Left forelimb (tissue), 1 donor: ENCODE measurements around the gene PCYOX1L.

Experiments used
- DNase-seq: peaks from one replicate; pipeline ENCODE4 v3.0.0-alpha.2; 2018; ENCODE audit warnings: low spot score

PCYOX1L gene, protein sequence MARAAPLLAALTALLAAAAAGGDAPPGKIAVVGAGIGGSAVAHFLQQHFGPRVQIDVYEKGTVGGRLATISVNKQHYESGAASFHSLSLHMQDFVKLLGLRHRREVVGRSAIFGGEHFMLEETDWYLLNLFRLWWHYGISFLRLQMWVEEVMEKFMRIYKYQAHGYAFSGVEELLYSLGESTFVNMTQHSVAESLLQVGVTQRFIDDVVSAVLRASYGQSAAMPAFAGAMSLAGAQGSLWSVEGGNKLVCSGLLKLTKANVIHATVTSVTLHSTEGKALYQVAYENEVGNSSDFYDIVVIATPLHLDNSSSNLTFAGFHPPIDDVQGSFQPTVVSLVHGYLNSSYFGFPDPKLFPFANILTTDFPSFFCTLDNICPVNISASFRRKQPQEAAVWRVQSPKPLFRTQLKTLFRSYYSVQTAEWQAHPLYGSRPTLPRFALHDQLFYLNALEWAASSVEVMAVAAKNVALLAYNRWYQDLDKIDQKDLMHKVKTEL

GRCh38 chr5:149357370-149358293 is at the start of gene PCYOX1L:
Gene PCYOX1L, plus strand, starts transcription at chr5:149358046. Its CDS starts 23 bp downstream, at chr5:149358069.
- DNase-seq, result peak; percentile 96

DNA sequence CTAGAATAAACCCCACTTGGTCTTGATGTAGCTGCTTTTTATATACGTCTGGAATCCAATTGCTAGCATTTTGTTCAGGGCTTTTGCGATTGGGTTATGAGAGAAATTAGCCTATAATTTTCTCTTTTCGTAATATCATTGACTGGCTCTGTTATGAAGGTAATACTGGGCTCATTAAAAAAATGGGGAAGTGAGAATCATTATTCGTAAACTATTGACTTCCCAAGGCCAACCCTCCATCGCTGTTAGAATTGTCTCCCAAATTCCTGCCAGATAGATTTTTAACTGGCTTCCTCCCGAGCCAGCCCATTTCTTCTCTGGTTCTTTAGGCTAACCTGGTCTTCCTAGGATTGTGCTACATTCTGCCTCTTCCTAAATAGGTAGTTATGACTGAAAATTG is 48.5 kb upstream of the PCYOX1L start:
- DNase-seq, result no peak

DNA sequence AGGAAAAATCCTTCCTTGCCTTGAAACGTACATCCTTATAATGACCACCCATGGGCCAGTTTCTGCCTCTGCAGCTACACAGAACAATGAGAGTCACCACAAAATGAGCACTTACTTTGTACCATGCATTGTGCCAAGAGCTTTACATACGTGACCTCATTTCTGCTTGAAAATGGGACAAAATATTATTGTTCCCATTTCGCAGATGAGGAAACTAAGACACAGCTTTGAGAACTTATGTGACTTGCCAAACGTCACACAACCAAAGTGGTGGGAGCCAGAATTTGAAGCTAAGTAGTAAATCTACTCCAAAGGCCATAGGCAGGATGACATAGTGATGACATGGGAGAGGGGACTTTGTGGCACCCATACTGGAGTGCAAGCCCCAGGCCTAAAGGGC is 47.4 kb upstream of the PCYOX1L start:
- no peak for DNase-seq

- DNase-seq, result no peak
Observed at GRCh38 chr5:149310947-149311658, 46.7 kb upstream of the PCYOX1L start.

GRCh38 chr5:149313151-149313841 is 44.5 kb upstream of the PCYOX1L start:
- DNase-seq, result no peak

- no peak for DNase-seq
Observed at GRCh38 chr5:149314571-149315111, 43.2 kb upstream of the PCYOX1L start.

DNA sequence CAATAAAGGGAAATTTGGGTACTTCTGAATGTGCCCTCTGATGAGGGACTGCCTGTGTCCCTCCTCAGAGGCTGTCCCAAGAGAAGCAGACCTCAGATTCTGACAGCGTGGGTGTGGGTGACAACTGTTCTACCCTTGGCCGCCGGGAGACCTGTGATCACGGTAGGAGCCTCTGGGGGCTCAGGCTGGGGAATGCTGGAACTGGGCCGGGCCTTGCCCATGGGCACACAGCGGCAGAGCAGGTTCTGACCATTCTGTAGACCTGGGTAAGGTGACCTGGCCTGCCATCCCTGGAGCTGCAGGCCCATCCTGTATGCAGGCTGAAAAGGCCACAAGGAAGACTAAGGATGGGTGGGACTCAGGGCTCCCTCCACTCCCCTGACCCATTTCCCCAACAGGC is 42.1 kb upstream of the PCYOX1L start:
- no peak for DNase-seq

GRCh38 chr5:149317281-149318048 is 40.4 kb upstream of the PCYOX1L start:
- no peak for DNase-seq

- DNase-seq, result no peak
Observed at GRCh38 chr5:149319174-149319573, 38.7 kb upstream of the PCYOX1L start.

DNA sequence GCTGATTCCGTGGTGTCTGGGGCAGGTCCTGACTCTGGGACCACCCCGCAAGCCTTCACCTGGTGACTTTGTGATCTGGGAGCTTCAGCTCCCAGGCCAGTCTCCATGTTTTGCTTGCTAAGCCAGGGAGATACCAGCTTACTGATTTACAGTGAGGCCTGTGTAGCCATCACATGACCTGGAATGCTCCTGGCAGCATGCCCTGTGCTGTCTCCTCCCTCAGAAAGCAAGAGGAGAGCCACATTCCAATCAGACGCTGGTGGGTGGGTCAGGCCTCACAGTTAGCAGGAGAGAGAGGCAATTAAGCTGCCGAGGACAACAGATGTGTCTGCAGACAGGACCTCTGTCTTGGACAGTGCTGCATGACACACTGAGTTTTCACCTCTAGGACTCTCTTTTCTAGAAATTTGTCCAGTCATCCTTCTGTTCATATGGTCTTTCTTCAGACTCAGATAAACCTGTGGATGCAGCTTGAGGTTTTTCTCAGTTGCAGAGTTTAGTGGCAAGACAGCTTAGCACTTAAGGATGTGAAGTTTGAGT is 37.0 kb upstream of the PCYOX1L start:
- DNase-seq, result peak; percentile 80

DNA sequence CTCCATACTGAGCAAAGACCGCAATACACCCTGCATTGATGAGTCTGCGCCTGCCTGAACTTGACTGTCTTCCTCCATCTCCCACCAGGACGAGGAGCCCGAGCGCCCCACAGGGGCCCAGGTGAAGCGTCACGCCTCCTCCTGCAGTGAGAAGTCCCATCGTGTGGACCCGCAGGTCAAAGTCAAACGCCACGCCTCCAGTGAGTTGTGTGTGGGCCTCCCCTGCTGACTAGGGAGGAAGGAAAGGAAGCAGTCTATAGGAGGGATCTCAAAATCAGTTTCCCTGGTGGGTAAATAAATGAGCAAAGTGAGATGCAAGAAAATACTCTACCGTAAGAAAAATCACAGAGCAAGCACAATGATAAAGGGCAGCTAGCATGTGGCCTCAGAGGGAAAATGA is 35.3 kb upstream of the PCYOX1L start:
- no peak for DNase-seq

DNA sequence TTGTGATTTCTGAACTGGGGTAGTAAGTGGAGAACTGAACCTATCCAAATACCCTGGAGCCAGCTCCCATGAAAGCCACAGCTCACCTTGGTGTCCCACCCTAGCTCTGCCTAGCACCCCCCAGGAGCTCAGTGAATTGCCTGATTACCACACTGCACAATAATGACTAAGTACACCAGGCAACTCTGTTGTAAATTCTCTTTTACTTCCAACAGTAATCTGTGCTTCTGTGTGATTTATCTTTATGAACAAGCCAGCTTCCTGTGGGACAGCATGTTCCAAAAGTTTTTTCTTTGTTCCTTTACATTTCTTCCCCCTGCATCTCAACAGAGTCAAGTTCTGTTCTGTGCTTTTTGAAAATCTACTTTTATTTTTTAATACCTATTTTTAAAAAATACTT is 34.6 kb upstream of the PCYOX1L start:
- DNase-seq, result no peak

- no peak for DNase-seq
Observed at GRCh38 chr5:149323621-149324205, 34.1 kb upstream of the PCYOX1L start.

DNA sequence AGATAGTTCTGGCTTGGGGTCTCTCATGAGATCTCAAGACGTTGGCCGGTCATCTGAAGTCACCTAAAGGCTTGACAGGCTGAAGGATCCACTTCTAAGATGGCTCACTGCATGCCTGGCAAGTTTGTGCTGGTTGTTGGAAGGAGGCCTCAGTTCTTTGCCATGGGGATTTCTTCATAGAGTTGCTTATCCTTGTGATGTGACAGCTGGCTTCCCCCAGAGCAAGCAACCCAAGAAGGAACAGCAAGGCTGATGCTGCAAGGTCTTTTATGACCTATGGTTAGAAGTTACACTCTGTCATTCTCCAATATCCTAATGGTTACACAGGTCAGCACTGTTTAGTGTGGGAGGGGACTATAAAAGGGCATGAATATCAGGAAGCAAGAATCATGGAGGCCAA is 33.2 kb upstream of the PCYOX1L start:
- no peak for DNase-seq

DNA sequence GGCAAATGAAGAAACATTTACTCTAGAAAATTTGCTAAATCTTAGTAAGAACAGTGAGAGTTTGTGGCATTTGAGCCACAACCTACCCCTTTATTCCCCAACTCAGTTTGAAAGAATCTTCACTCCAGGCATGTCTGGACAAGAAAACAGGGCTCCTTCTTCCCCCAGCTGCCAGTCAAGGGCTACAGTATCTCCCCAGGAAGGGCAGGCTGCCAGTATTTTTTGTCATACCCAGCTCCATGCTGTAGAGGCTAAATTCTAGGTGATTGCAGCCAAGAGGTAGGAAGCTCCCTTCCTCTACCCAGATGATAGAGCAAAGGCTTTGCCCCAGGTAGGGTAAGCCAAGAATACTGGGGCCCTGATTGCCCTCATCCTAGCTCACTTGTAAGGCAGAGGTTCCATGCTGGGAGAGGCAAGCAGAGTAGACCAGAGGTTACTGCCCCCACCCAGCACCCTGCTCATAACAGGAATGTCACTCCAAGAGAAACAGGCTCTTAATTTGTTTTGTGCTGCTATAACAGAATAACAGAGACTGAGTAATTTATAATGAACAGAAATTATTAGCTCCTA is 32.6 kb upstream of the PCYOX1L start:
- DNase-seq, result no peak

DNA sequence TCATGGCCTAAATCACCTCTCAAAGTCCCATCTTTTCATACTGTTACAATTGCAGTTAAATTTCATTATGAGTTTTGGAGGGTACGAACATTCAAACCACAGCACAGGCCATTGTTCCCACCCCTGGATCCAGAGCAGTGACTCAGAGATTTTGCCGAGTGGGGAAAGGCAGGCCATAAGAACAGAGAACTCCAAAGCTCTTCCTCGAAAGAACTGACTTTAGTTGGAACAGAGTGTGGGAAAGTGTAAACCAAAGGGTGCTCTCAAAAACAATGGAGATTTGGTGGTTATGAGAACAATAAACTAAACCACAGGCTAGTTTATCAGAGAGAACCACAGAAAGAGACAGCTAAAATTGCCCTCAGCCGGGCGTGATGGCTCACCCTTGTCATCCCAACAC is 32.0 kb upstream of the PCYOX1L start:
- no peak for DNase-seq

- DNase-seq, result no peak
Observed at GRCh38 chr5:149326611-149327010, 31.2 kb upstream of the PCYOX1L start.

DNA sequence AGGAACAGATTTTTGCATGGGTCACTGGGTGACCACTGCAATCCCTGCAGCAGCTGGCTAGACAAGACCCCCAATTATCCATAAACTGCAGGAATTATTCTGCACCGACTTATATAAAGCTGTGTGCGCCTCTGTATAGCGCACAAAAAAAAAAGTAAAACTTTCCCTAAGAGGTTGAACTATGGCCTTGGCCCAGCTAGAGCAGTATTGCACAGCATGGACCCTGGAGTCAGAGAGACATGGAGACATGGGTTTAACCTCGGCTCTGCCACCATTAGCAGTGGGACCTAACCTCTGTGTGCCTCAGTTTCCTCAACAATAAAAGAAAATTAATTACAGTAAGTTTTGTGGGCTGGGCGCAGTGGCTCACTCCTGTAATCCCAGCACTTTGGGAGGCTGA is 29.7 kb upstream of the PCYOX1L start:
- DNase-seq, result no peak

DNA sequence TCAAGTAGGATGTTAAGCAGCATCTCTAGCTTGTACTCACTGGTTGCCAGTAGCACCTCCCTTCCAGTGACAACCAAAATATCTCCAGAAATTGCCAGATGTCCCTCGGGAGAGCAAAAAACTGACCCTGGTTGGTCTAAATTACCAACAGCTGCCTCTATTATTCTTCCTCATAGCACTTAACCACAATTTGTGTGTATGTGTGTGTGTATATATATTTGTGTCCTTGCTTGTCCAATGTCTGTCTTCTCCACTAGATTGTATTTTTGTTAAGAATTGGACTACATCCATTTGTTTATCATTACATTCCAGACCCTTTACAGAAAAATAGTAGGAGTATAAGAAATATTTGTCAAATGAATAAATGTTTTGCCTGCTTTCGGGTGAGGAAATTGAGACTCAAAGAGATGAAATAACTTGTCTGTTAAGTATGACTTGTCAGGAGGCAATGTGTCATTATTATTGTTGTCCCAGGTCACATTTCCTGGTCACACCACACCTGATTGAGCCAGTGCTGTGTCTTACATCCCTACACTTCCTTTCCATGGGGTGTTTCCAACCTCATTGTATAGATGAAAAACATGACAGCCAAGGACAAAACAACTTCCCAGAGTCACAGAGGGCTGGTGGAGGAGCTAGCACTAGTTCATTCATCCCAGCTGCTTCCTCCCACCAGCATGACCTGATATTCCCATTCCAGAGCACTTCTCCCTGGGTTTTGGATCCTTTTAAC is 24.0 kb upstream of the PCYOX1L start:
- no peak for DNase-seq
